Measurements from ENCODE around the gene OAS3.

Gene OAS3

GRCh38 chr12:112937741-112938719, at the start of gene OAS3:
TSS of gene OAS3 (plus strand) at chr12:112938474. CDS start at chr12:112938531, 57 bp downstream.
- ChIA-PET CTCF (no interaction called here), POLR2A (interaction anchor here (0.6 kb wide), 1 partner anchor 11 kb away, joined by 4 read pairs; no protein-coding TSS in a partner anchor)
- peak within 1 kb of the TSS; percentile 66 for H3K4me3 ChIP-seq (ENCODE audit: low read depth, low read length)
- no peak for TF ChIP-seq CTCF (IDR thresholded peaks at IDR 0.05; ENCODE audit: insufficient read depth, low read length, missing control alignments)
- peak; percentile 4 for DNase-seq (ENCODE audit: low read depth, low spot score)

- no peak overlapping the region for H3K4me3 ChIP-seq (ENCODE audit: low read depth, low read length)
- TF ChIP-seq CTCF (IDR thresholded peaks at IDR 0.05; ENCODE audit: insufficient read depth, low read length, missing control alignments), result no peak
- no peak for DNase-seq (ENCODE audit: low read depth, low spot score)
- ChIA-PET CTCF (no interaction called here), POLR2A (no interaction called here)
Observed at GRCh38 chr12:112891093-112892024, 46.9 kb upstream of the OAS3 start.

GRCh38 chr12:112892856-112893255, 45.4 kb upstream of the OAS3 start:
- H3K4me3 ChIP-seq (ENCODE audit: low read depth, low read length), result no peak overlapping the region
- ChIA-PET POLR2A (no interaction called here), CTCF (no interaction called here)
- no peak for TF ChIP-seq CTCF (IDR thresholded peaks at IDR 0.05; ENCODE audit: insufficient read depth, low read length, missing control alignments)
- no peak for DNase-seq (ENCODE audit: low read depth, low spot score)

GRCh38 chr12:112894128-112894527, 44.1 kb upstream of the OAS3 start:
- DNase-seq (ENCODE audit: low read depth, low spot score), result no peak
- TF ChIP-seq CTCF (IDR thresholded peaks at IDR 0.05; ENCODE audit: insufficient read depth, low read length, missing control alignments), result no peak
- POLR2A ChIA-PET, result no interaction called here
- H3K4me3 ChIP-seq (ENCODE audit: low read depth, low read length), result no peak overlapping the region
- CTCF ChIA-PET, result no interaction called here

GRCh38 chr12:112898380-112898779, 39.9 kb upstream of the OAS3 start:
- no peak for TF ChIP-seq CTCF (IDR thresholded peaks at IDR 0.05; ENCODE audit: insufficient read depth, low read length, missing control alignments)
- POLR2A ChIA-PET, result no interaction called here
- DNase-seq (ENCODE audit: low read depth, low spot score), result no peak
- no peak overlapping the region for H3K4me3 ChIP-seq (ENCODE audit: low read depth, low read length)
- CTCF ChIA-PET, result no interaction called here
